Trophoblast cell (in vitro differentiated cells and primary cell): ENCODE results near the gene PLXNA3.

ENCODE experiments used
- DNase-seq, 2 donors: peaks; one replicate each; pipeline ENCODE4 v3.0.0-alpha.2; 2016
- H2AFZ ChIP-seq: 2 replicates; pipeline ENCODE4 v1.6.1; 2013; ENCODE audit warnings: low read length, moderate library complexity, mild to moderate bottlenecking; ENCODE audit not compliant: insufficient read depth, poor library complexity
- H2AK5ac ChIP-seq: 2 replicates; pipeline ENCODE4 v1.6.1; 2013; ENCODE audit warnings: mild to moderate bottlenecking, low read length
- H2BK120ac ChIP-seq: 2 replicates; pipeline ENCODE4 v1.6.1; 2013; ENCODE audit warnings: low read length, mild to moderate bottlenecking, moderate library complexity; ENCODE audit not compliant: insufficient read depth, poor library complexity
- H2BK12ac ChIP-seq: 2 replicates; pipeline ENCODE4 v1.6.1; 2013; ENCODE audit warnings: mild to moderate bottlenecking, low read length, moderate library complexity
- H2BK5ac ChIP-seq: 2 replicates; pipeline ENCODE4 v1.6.1; 2013; ENCODE audit warnings: low read length, low read depth, moderate library complexity, mild to moderate bottlenecking; ENCODE audit not compliant: poor library complexity
- H3K14ac ChIP-seq: 2 replicates; pipeline ENCODE4 v1.6.1; 2013; ENCODE audit warnings: mild to moderate bottlenecking, low read length
- H3K18ac ChIP-seq: 2 replicates; pipeline ENCODE4 v1.6.1; 2013; ENCODE audit warnings: mild to moderate bottlenecking, low read length
- H3K23ac ChIP-seq: 2 replicates; pipeline ENCODE4 v1.6.1; 2013; ENCODE audit warnings: low read length
- H3K27ac ChIP-seq: 2 replicates; pipeline ENCODE4 v1.5.1; 2013; ENCODE audit warnings: low read depth, mild to moderate bottlenecking, inconsistent platforms, low read length, moderate library complexity
- H3K27me3 ChIP-seq: 2 replicates; pipeline ENCODE4 v1.6.1; 2013; ENCODE audit warnings: inconsistent platforms, mild to moderate bottlenecking, low read length, moderate library complexity; ENCODE audit not compliant: insufficient read depth
- H3K36me3 ChIP-seq, 2 experiments: 1 replicate in 1 of 2; 2 replicates in 1 of 2; pipeline ENCODE4 v1.6.1; 2013; ENCODE audit warnings: low read length in 2 of 2, mild to moderate bottlenecking in 2 of 2, moderate library complexity in 1 of 2; ENCODE audit not compliant: insufficient read depth in 2 of 2, control insufficient read depth in 1 of 2
- H3K4ac ChIP-seq: 2 replicates; pipeline ENCODE4 v1.6.1; 2013; ENCODE audit warnings: low read depth, mild to moderate bottlenecking, low read length, moderate library complexity
- H3K4me1 ChIP-seq, 2 experiments: 1 replicate in 1 of 2; 2 replicates in 1 of 2; pipeline ENCODE4 v1.6.1; 2013; ENCODE audit warnings: low read length in 2 of 2, mild to moderate bottlenecking in 2 of 2, moderate library complexity in 1 of 2; ENCODE audit not compliant: insufficient read depth in 2 of 2, control insufficient read depth in 1 of 2
- H3K4me2 ChIP-seq: 2 replicates; pipeline ENCODE4 v1.6.1; 2013; ENCODE audit warnings: inconsistent platforms, mild to moderate bottlenecking, low read length, moderate library complexity
- H3K4me3 ChIP-seq: 2 replicates; pipeline ENCODE4 v1.5.1; 2013; ENCODE audit warnings: mild to moderate bottlenecking, low read depth, low read length, inconsistent platforms
- H3K79me1 ChIP-seq: one replicate; pipeline ENCODE4 v1.6.1; 2013; ENCODE audit warnings: low read length
- H3K79me2 ChIP-seq: 2 replicates; pipeline ENCODE4 v1.6.1; 2013; ENCODE audit warnings: low read length, mild to moderate bottlenecking; ENCODE audit not compliant: control insufficient read depth, insufficient read depth, poor library complexity
- H3K9ac ChIP-seq: 2 replicates; pipeline ENCODE4 v1.6.1; 2013; ENCODE audit warnings: mild to moderate bottlenecking, low read length
- H3K9me3 ChIP-seq: 2 replicates; pipeline ENCODE4 v1.6.1; 2013; ENCODE audit warnings: low read depth, mild to moderate bottlenecking, control low read depth, inconsistent platforms, low read length; ENCODE audit not compliant: insufficient read depth
- H4K12ac ChIP-seq: 2 replicates; pipeline ENCODE4 v1.6.1; 2013; ENCODE audit warnings: low read depth, mild to moderate bottlenecking, low read length, moderate library complexity
- H4K8ac ChIP-seq: 2 replicates; pipeline ENCODE4 v1.6.1; 2013; ENCODE audit warnings: low read depth, mild to moderate bottlenecking, low read length, moderate library complexity
- H4K91ac ChIP-seq: one replicate; pipeline ENCODE4 v1.6.1; 2013; ENCODE audit warnings: low read depth, mild to moderate bottlenecking, low read length, moderate library complexity
- WGBS: extraction: QIAGEN DNeasy Blood & Tissue Kit; methylation state at CpG from one replicate; pipeline ENCODE4 v1.1.7; 2013; ENCODE audit warnings: missing lambda C conversion rate; ENCODE audit not compliant: insufficient read length, insufficient coverage; ENCODE audit errors: extremely low coverage; 5-methylcytosine and 5-hydroxymethylcytosine counted together

Gene PLXNA3

DNA sequence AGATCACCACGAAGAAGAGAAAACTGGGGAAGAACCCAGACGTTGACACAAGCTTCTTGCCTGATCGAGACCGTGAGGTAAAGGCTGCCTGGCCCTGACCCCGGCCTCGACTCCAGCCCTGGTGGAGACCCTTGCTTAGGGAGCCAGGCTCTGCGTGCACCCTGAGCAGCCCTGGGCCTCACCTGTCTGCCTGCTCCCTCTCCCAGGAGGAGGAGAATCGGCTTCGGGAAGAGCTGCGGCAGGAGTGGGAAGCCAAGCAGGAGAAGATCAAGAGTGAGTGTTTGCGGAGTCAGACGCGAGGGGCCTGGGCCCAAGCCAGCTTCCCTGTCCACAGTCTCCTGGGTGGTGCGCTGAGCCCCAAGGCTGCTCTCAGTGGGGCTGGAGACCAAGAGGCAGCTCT is 9.6 kb upstream of the PLXNA3 start:
- Histone ChIP-seq H3K79me1 (peaks cover 12% of the 10 kb centered on the region), H3K27ac (no peak overlapping the region), H3K9ac (no peak overlapping the region), H2BK12ac (no peak overlapping the region), H3K18ac (no peak overlapping the region), H3K4me3 (no peak overlapping the region), H3K9me3 (no peaks in the 10 kb centered on the region), H2AK5ac (no peak overlapping the region), H3K79me2 (peaks cover 7% of the 10 kb centered on the region), H2AFZ (no peak overlapping the region), H2BK5ac (no peak overlapping the region), H3K14ac (no peak overlapping the region), H3K27me3 (no peaks in the 10 kb centered on the region), H3K23ac (no peak overlapping the region), H2BK120ac (no peak overlapping the region), H4K91ac (no peak overlapping the region), H3K4me1 (peaks cover 6 to 12% of the 10 kb centered on the region in 2 experiments), H3K36me3 (peaks cover 48 to 65% of the 10 kb centered on the region in 2 experiments), H3K4me2 (no peak overlapping the region), H4K8ac (no peak overlapping the region), H4K12ac (no peak overlapping the region), H3K4ac (no peak overlapping the region)
- DNase-seq = no peak
- no CpG with 5 or more reads among the region's 14 CpGs for WGBS

DNA sequence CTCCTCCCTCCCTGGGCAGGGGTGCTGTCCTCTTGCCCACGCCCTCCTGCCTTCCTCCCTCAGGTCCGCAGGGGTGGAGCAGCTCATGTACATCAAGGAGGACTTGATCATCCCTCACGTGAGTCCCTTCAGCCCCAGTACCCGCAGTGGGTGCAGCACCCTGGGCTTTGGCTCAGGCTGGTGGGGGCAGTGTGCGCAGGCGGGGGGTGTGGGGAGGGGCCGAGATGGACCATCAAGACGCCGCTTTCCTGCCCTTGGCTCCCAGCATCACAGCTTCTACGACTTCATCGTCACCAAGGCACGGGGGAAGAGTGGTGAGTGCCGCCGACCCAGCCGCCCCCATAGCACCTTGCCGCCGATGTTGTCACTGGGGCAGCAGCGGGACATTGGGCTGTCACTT is 8.5 kb upstream of the PLXNA3 start:
- Histone ChIP-seq H2AK5ac (no peak overlapping the region), H2BK5ac (no peak overlapping the region), H4K12ac (no peak overlapping the region), H3K4me3 (no peak overlapping the region), H3K36me3 (peaks cover 48 to 65% of the 10 kb centered on the region in 2 experiments), H4K8ac (no peak overlapping the region), H3K23ac (no peak overlapping the region), H2BK12ac (no peak overlapping the region), H4K91ac (no peak overlapping the region), H2BK120ac (no peak overlapping the region), H3K14ac (no peak overlapping the region), H3K4me2 (no peak overlapping the region), H3K4me1 (peaks cover 4 to 9% of the 10 kb centered on the region in 2 experiments), H3K9me3 (no peaks in the 10 kb centered on the region), H3K79me1 (peaks cover 3% of the 10 kb centered on the region), H3K4ac (no peak overlapping the region), H3K9ac (no peak overlapping the region), H3K27ac (no peak overlapping the region), H3K27me3 (no peaks in the 10 kb centered on the region), H3K18ac (no peak overlapping the region), H3K79me2 (peaks cover 3% of the 10 kb centered on the region), H2AFZ (no peak overlapping the region)
- WGBS = no CpG with 5 or more reads among the region's 18 CpGs
- no peak for DNase-seq

DNA sequence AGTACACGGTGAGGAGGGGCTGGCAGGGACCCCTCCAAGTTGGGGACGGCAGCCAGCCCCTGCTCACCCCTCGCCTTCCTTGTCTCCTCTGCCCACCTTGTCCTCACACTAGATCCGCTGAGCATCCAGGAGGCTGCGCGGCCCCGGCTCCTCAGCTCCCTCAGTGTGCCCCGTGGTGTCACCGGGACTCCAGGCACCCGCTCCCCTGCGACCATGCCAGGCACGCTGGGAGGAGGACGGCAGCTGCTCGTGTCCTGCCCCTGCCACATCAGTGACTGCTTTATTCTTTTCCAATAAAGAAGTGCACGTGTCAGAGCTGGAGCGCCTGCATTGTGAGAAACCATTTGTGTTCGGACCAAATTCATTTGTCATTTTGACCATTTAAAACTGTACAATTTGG is 7.8 kb upstream of the PLXNA3 start:
- no peak overlapping the region for H2BK12ac ChIP-seq

DNA sequence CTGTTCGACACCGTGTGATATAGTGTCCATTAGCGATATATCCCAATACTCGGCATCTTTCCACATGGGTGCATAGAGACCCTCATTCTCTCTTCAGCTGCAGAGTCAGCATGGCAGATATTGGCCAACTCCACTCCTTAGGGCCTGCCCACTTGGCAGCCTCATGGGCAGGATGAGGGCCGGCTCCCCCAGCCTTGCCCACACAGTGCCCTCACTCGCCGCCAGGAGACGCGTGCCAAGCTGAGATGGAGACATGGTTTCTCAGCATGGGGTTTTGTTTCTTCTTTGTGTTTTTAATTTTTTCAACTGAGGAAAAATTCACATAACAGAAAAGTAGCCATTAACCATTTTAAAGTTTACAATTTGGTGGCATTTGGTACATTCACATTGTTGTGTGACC is 5.3 kb upstream of the PLXNA3 start:
- DNase-seq = no peak
- Histone ChIP-seq H4K8ac (no peak overlapping the region), H3K23ac (no peak overlapping the region), H3K27ac (no peak overlapping the region), H3K79me1 (no peaks in the 10 kb centered on the region), H3K36me3 (peaks cover 29 to 42% of the 10 kb centered on the region in 2 experiments), H2AFZ (no peak overlapping the region), H3K4me3 (no peak overlapping the region), H4K12ac (no peak overlapping the region), H3K9ac (no peak overlapping the region), H3K4me2 (no peak overlapping the region), H4K91ac (no peak overlapping the region), H3K9me3 (no peaks in the 10 kb centered on the region), H2BK5ac (no peak overlapping the region), H2BK120ac (no peak overlapping the region), H2AK5ac (no peak overlapping the region), H3K27me3 (no peaks in the 10 kb centered on the region), H3K14ac (no peak overlapping the region), H3K18ac (no peak overlapping the region), H2BK12ac (no peak overlapping the region), H3K4ac (no peak overlapping the region), H3K79me2 (no peaks in the 10 kb centered on the region), H3K4me1 (no peaks in the 10 kb centered on the region)
- no CpG with 5 or more reads among the region's 9 CpGs for WGBS

More for the DNA sequence above, 7.8 kb upstream of the PLXNA3 start:
- Histone ChIP-seq H3K79me2 (no peaks in the 10 kb centered on the region), H3K4ac (no peak overlapping the region), H3K4me1 (peaks cover 0 to 3% of the 10 kb centered on the region in 2 experiments), H2AK5ac (no peak overlapping the region), H2BK5ac (no peak overlapping the region), H3K36me3 (peaks cover 48 to 65% of the 10 kb centered on the region in 2 experiments), H3K27me3 (no peaks in the 10 kb centered on the region), H3K27ac (no peak overlapping the region), H3K9ac (no peak overlapping the region), H3K9me3 (no peaks in the 10 kb centered on the region), H3K14ac (no peak overlapping the region), H4K91ac (no peak overlapping the region), H3K4me3 (no peak overlapping the region), H4K12ac (no peak overlapping the region), H3K23ac (no peak overlapping the region), H2AFZ (no peak overlapping the region), H2BK120ac (no peak overlapping the region), H4K8ac (no peak overlapping the region), H3K18ac (no peak overlapping the region), H3K4me2 (no peak overlapping the region), H3K79me1 (no peaks in the 10 kb centered on the region)
- no CpG with 5 or more reads among the region's 17 CpGs for WGBS
- DNase-seq = no peak
